C4-2B (cell line): ENCODE data around the gene LIFR.

Experiments
- H3K27ac ChIP-seq: fragments of 450-650 bp; 2 replicates; pipeline ENCODE4 v1.5.1; 2017
- CTCF ChIP-seq: fragments of 450-650 bp; conservative IDR thresholded peaks from 2 replicates; pipeline ENCODE4 v1.5.1; 2017; ENCODE audit warnings: mild to moderate bottlenecking
- ZFX ChIP-seq: fragments of 450-650 bp; IDR thresholded peaks from 2 replicates; pipeline ENCODE4 v1.6.1; 2017

The LIFR gene

GRCh38 chr5:38547257-38547656, 9.2 kb downstream of the LIFR start:
- no peak for TF ChIP-seq ZFX
- H3K27ac ChIP-seq, result no peak overlapping the region

- no peak overlapping the region for H3K27ac ChIP-seq
- TF ChIP-seq CTCF (no peak), ZFX (no peak)
Measured at GRCh38 chr5:38546691-38547146, 9.7 kb downstream of the LIFR start.

GRCh38 chr5:38543886-38544285, 12.6 kb downstream of the LIFR start:
- no peak overlapping the region for H3K27ac ChIP-seq
- no peak for TF ChIP-seq CTCF
- no peak for TF ChIP-seq ZFX

GRCh38 chr5:38543074-38543473, 13.4 kb downstream of the LIFR start:
- H3K27ac ChIP-seq, result no peak overlapping the region
- no peak for TF ChIP-seq CTCF

GRCh38 chr5:38541174-38541725, 15.2 kb downstream of the LIFR start:
- TF ChIP-seq ZFX (no peak), CTCF (no peak)
- no peak overlapping the region for H3K27ac ChIP-seq

- H3K27ac ChIP-seq, result no peak overlapping the region
- no peak for TF ChIP-seq ZFX
- no peak for TF ChIP-seq CTCF
Measured at GRCh38 chr5:38540314-38540713, 16.1 kb downstream of the LIFR start.

- no peak for TF ChIP-seq CTCF
- no peak for TF ChIP-seq ZFX
- no peak overlapping the region for H3K27ac ChIP-seq
Measured at GRCh38 chr5:38538161-38538560, 18.3 kb downstream of the LIFR start.

- no peak overlapping the region for H3K27ac ChIP-seq
- TF ChIP-seq ZFX (no peak), CTCF (no peak)
Measured at GRCh38 chr5:38537505-38537904, 18.9 kb downstream of the LIFR start.
